Suppressor macrophage (primary cell): Measurements from ENCODE around the gene TSTD1.
"Not testable (repeated sequence)": the region's sequence is repeated elsewhere in the genome, so short reads cannot be mapped to it uniquely, and the experiment has no call there.

Source experiments
- DNase-seq, 4 experiments: peaks; one replicate each; pipeline ENCODE4 v3.0.0-alpha.2; 2020 to 2022

TSTD1 gene

GRCh38 chr1:161007369-161007768 is 31.4 kb downstream of the TSTD1 start:
- DNase-seq, result no peak

DNA sequence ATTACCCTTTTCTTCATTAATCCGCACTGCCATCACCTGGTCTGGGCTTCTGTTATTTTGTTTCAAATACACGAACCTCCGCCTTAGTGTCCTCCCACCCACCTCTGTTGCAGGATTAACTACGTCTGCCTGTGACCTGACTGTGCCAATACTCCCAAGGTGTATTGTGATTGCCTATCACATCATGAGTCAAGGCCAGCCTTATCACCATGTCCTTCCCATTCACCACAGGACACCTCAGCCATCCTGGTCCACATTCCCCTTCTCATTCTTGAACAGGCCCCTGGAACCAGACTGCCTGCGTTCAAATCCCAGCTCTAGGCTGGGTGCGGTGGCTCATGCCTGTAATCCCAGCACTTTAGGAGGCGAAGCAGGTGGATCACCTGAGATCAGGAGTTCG is 32.2 kb downstream of the TSTD1 start:
- no peak for DNase-seq

GRCh38 chr1:161001525-161001924 is 37.2 kb downstream of the TSTD1 start:
- no peak for DNase-seq

DNA sequence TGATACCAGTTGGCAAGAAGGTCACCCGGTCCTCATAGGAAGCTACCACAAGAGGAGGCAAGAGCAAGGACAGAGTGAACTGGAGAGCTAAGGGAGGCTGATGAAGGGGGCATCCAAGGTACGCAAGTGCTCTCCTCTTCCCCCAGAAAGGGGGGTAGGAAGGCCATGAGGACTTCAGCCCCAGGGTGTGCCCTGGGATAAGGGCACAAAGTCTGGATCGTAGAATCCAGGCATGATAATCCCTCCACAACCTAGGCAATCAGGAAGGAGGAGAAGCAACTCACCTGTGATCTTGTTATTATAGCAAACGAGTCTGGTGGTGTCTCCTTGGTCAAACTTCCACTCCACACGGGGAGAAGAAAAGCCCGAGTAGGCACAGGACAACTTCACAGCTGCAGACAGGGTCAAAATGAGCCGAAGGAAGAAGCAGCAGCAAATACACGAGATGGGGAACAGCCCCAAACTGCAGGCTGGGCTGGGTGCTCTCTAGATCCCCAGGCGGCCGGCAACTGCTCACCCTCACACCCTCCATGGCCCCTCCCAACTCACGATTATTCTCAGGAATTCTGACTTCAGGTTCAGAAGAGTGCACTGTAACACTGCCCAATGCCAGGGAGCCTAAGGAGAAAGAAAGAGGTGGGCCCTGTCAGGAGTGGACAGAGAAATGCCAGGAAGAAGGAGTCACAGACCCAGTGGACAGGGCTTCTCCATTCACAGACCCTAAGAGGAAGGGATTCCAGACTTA is 37.9 kb downstream of the TSTD1 start:
- no peak for DNase-seq

DNA sequence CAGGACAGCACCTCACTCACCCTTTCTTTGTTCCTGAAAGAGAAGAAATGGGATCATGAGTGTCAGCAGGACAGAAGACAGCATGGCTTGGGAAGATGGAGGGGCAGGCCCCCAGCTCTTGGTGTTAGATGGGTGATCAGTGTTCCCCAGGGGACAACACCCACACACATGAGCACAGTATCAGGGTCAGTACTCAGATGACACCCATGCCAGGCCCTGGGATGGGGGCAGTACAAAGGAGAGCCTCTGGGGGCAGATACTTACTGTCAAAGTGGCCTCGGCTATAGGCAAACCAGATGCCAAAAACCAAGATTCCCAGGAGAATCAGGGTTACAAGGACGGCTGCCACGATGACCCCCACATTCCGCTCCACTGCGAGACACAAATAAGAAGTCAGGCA is 39.4 kb downstream of the TSTD1 start:
- DNase-seq, result no peak

GRCh38 chr1:160997323-160998038 is 41.3 kb downstream of the TSTD1 start:
- DNase-seq, result peak; percentile 67 to 82 (median 76)

DNA sequence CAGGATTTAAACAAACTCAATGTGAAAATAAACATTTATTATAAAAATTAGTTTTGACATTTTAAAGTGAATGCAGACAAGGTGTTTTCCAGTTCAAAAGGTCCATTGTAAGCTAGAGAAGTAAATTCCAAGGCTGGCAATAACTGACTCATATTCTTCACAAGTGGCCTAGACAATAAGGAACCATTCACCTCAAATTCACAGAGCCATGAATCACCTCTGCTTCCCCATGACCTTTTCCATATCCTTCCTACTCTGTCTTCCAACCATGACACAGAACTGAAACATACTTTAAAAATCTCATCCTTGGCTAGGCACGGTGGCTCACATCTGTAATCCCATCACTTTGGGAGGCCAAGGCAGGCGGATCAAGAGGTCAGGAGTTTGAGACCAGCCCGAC is 42.6 kb downstream of the TSTD1 start:
- DNase-seq, result peak; percentile 28 to 75 (median 47)

- peak; percentile 36 to 72 (median 52) for DNase-seq
Measured at GRCh38 chr1:160993544-160994193, 45.1 kb downstream of the TSTD1 start.

GRCh38 chr1:160992036-160992435 is 46.7 kb downstream of the TSTD1 start:
- DNase-seq, result not testable (repeated sequence)
